HG03354 (cell line): Measurements from ENCODE around the gene PKMYT1.

Experiments used
- ATAC-seq: cut with Tn5 transposase; IDR thresholded peaks from one replicate; pipeline ENCODE4 v1.9.1; 2021; ENCODE audit warnings: mild to moderate bottlenecking; ENCODE audit not compliant: unreplicated experiment, poor library complexity, severe bottlenecking

PKMYT1 gene

GRCh38 chr16:2924901-2925755 is 55.1 kb downstream of the PKMYT1 start:
- no peak for ATAC-seq

GRCh38 chr16:2923481-2923880 is 56.8 kb downstream of the PKMYT1 start:
- ATAC-seq: no peak
